RPMI8226 (cell line): Measurements from ENCODE around the gene SLC22A6.
A peak's percentile ranks its signal among the peaks of the same experiment; 100 is the strongest.

Experiments used
- DNase-seq: peaks from one replicate; pipeline ENCODE4 v3.0.0-alpha.2; 2015

SLC22A6 gene

DNA sequence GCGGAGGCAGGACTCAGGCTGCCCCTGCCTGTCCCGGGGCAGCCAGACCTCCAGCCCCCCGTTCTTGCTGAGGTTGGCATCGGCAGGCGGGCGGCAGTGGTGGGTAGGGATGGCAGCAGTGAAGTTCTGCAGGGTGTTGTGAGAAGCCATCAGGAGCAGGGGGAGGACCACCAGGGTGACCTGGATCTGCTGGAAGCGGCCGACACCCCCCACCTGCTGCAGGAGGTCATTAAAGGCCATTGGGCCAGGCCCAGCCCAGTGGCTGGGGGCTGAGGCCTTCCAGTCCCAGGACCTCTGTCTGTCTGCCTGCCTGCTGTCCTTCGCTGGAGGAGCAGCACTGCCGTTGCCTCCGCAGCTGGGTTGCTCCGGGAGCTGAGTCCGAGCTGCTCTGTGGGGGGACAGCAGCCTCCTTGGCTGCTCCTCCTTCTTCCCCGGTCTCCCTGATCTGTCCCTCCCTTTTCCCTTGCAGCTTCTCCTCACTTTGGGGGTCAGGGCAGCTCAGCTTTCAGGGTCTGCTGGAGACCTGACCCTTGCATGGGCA is at the start of gene SLC22A6:
SLC22A6 (minus strand) TSS at position 517 of the 541 bp plus-strand sequence; CDS start at position 240, 277 bp downstream.
- DNase-seq = no peak

- DNase-seq = no peak
Measured at GRCh38 chr11:63032457-63032856, 47.7 kb upstream of the SLC22A6 start.

GRCh38 chr11:63023841-63024648 is 39.3 kb upstream of the SLC22A6 start:
- DNase-seq = peak; percentile 89

- no peak for DNase-seq
Measured at GRCh38 chr11:63023222-63023814, 38.6 kb upstream of the SLC22A6 start.

- no peak for DNase-seq
Measured at GRCh38 chr11:63022441-63022840, 37.7 kb upstream of the SLC22A6 start.

DNA sequence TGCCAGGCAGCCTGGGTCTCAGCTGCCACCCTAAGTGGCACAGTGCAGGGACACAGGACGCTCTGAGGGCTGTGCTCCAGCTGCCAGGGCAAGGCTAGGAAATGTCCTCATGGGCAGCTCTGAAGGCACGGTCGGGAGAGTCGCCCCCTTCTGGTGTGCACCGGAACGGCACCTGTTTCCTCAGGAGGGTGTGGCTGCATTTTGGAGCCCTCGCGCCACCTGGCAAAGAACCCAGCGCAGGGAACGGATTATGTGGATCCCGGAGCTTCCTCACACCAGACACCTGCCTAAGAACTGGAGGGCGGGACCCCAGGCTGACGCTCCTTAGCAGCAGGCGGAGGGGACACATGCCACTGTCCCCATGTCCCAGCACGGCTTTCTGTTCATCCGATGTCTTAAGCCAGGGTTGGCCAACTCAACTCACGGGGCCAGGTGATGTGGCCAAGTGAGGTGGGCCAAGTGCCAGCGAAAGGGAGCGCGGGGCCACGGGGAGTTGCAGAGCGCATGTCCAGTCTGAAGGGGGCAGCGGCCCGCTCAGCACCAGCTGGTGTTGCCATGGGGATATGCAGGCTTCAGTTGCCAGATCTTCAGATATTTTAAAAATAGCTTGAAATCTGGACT is 36.0 kb upstream of the SLC22A6 start:
- peak; percentile 65 for DNase-seq

DNA sequence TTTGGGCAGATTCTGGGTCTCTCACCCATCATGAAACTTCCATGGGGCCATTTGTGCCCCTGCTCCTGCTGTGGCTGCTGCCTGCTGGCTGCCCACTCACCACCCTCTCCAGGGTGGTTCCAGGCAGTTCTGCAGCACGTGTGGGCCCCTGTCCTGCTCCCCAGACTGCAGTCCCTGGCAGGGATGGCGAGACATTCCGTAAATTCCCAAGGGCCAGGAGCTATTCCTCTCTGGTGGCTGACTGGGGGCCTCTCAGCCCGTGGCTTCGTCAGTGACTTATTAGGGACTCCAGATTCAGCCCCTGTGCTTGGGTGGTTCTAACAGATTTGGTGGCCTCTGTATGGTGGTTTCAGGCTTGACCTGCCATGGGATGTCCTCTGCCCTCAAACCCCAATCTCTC is 34.7 kb upstream of the SLC22A6 start:
- DNase-seq = no peak

GRCh38 chr11:63017306-63017974 is 32.7 kb upstream of the SLC22A6 start:
- DNase-seq = no peak

- DNase-seq = no peak
Measured at GRCh38 chr11:63015521-63016215, 30.9 kb upstream of the SLC22A6 start, which contains the start of gene SLC22A8. TSS of gene SLC22A8 (minus strand) at chr11:63015841. CDS start at chr11:63014958, 883 bp downstream.

- DNase-seq = no peak
Measured at GRCh38 chr11:63014408-63015055, 29.8 kb upstream of the SLC22A6 start.

- DNase-seq = no peak
Measured at GRCh38 chr11:63012839-63013238, 28.1 kb upstream of the SLC22A6 start.

GRCh38 chr11:63012430-63012829 is 27.7 kb upstream of the SLC22A6 start:
- DNase-seq = no peak

DNA sequence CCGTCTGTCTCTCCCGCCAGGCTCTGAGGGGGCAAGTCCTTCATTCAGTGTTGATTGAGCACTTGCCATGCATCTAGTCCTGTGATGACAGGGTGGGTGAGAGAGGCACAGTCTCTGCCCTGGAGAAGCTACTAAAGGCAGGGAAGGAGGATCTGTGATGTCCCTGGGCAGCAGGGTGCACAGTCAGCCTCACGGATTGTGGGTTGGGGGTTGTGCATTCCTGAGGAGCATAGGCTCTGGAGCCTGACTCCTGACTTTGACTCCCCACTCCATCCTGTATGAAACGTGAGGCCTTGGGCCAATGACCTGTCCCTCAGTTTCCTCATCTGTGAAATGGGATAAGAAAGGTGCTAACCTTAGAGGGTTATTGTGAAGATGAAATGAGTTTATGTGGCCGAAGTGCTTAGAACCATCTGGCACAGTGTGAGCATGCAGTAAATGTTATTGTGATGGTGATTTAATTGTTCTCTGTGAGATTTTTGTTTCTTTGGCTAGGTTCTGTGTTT is 26.2 kb upstream of the SLC22A6 start:
- no peak for DNase-seq

- no peak for DNase-seq
Measured at GRCh38 chr11:63007920-63008319, 23.2 kb upstream of the SLC22A6 start.

DNA sequence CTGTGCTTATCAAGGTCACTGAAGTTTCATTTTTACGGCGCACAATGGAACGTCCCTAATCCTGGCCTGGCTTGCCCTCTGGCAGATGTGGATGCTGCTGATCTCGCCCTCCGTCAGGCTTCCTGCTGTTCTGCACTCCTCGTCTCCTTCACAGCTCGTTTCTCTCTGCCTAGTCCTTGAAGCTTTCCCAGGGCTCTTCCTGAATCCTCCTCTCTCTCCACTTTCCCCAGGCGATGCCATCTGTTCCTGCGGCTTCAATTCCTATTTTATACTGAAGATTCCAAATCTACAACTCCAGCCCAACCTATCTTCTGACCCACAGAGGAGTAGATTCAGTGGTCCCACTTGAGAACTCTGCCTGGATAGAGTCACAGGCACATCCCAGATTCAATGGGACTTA is 16.7 kb upstream of the SLC22A6 start:
- DNase-seq = no peak

- DNase-seq = peak; percentile 85
Measured at GRCh38 chr11:62999649-63000048, 14.9 kb upstream of the SLC22A6 start.

GRCh38 chr11:62999156-62999555 is 14.4 kb upstream of the SLC22A6 start:
- DNase-seq = no peak

DNA sequence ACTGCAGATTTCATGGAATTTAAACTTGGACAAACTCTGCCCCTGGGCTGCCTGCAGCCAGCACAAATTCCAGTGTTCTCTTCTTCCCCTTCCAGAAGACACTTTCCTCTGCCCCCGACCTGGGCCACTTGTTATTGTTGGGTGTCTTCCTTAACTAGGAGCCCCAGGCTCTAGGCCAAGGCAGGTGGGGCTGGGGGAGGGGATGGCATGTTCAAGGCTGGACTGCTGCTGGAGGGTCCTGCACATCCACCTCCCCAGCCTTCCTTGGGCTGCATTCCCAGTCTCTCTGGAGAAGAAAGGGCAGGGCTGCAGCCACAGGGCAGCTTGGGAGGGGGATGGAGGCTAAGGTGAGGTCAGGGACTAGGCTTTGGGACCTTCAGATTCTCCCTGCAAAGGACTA is 11.5 kb upstream of the SLC22A6 start:
- no peak for DNase-seq

GRCh38 chr11:62994775-62995174 is 10.0 kb upstream of the SLC22A6 start:
- no peak for DNase-seq

DNA sequence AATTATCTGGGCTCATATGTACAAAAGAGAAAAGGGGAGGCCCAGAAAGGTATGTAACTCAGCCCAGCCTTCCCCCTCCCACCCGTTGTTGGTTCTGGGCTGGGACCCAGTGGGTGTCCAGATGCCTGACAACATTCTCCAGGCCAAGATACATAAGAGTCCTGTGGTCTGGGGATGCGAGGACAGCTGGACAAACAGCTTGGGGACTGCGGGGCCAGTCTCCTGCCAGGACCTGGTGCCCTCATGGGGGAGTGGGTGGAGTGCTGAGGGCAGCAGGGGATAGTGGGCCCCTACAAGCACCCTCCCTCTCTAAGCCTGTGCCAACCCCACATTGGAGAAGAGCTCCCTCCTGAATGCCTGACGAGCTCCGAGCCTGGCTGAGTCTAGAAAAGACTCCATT is 3.5 kb upstream of the SLC22A6 start:
- DNase-seq = no peak

GRCh38 chr11:62985041-62985750 is 429 bp upstream of the SLC22A6 start:
- DNase-seq = no peak
